ENCODE results near the gene SUCLG1. TPM values are rescaled to one million over a fixed set of nuclear protein-coding genes. Genes with fewer than 3 reads are reported as not detected.
"Not testable (repeated sequence)": the region's sequence is repeated elsewhere in the genome, so short reads cannot be mapped to it uniquely, and the experiment has no call there.

SUCLG1 gene
- polyA plus RNA-seq, 12 donors, result 61.0 to 94.5 (median 79.6) TPM; not detected in 1

DNA sequence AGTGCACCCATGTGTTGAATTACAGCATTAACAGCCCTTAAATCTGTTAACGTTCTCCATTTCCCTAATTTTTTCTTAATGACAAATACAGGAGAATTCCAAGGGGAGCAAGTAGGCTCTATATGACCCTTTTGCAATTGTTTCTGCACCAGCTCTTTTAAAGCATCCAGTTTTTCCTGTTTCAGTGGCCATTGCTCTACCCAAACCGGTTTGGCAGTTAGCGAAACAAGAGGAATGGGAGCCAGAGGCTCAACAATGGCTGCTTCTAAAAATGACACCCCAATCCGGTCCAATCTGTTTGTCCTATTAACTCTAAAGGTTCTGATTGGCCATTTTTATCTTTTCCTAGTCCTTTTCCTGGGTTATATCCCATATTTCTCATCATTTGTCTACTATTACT is 15.1 kb upstream of the SUCLG1 start:
- DNase-seq, result no peak

- no peak for DNase-seq
Measured at GRCh38 chr2:84472856-84473565, 13.9 kb upstream of the SUCLG1 start.

DNA sequence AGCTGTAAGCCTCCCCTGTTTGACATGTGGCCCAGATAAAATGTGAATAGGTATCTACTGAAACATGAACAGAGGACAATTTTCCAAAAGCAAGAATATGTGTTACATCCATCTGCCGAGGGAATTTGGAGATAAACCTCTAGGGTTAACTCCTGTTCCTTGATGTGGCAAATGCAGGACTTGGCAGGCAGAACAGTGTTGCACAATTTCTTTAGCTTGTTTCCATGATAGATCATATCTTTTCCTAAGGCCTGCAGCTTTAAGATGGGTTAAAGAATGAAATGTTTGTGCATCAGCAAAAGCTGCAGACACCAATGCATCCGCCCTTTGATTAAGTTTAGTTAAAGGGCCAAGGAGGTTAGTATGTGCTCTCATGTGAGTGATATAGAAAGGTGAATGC is 13.3 kb upstream of the SUCLG1 start:
- not testable (repeated sequence) for DNase-seq

DNA sequence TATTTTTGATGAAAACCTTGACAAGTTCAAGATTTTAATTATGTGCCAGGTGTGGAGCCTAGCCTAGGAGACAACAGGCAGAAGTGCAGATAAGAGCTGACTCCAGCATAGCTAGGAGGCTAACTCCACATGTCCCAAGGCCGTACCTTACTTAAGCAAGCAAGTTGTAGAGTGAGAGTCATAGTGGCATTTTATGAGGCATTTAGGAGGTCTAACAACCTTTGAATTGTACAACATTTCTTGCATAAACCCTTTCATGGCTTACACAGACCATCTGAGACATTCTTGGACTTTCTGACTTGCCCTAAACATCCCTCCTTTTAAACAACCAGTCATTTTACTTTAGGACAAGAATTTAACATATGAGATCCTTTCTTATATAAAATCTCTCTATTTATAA is 8.3 kb upstream of the SUCLG1 start:
- DNase-seq, result no peak

DNA sequence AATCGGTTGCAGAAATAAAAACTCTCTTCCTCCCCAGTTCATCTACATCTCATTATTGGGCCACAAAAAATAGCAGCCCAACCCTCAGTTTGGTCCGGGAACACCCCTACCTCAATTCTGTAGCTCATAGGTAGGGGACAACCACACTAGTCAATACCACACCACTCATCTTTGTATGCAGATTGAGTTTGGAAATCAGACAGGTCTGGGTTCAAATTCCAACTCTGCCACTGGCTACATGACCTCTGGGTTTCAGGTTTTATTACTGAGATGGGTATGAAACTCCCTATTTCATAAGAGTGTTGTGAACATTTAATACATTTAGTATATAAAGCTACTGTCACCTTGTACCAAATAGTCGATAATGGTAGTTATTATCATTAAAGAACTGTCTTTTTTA is 2.2 kb upstream of the SUCLG1 start:
- no peak for DNase-seq

GRCh38 chr2:84460670-84461069 is 1.6 kb upstream of the SUCLG1 start:
- no peak for DNase-seq

DNA sequence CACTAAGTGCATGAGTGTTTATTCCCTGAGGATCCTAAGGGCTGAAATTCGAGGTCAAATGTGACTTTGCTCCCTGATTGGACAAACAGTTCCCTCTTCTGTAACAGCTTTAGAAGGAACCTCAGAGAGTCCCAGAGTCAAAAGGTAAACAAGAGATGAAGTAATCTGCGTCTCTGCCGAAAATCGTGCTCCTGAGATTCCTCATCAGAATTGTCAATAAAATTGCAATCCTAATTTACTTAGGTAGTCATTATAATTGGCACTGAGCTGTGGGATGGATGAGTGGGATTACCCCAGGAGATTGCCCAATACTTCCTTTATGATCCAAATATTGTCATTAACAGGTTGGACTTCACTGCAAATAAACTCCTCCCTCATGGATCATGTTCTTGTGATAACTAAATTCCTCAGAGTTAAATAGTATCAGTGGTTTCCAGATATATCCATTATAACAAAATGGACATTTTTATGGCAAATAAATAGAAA is 907 bp upstream of the SUCLG1 start:
- no peak for DNase-seq

- no peak for DNase-seq
Measured at GRCh38 chr2:84458551-84459017, 496 bp downstream of the SUCLG1 start.

DNA sequence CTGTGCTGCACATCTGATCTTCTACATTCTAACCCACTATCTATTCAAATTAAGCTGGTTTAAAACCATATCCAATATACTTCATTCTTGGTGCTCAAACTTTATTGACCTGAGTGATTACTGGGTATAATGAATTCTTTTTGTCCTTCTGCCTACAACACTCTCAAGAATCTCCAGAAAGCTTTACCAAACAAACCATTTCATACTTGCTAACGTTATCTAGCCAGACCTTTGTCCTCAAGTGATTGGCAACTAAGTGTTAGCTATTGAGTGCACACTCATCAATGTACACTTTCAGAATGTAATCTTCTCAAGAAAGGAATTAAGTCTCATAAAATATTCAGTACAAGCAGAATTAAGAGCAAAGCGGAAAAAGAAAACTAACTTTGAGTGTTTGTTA is 1.4 kb downstream of the SUCLG1 start:
- DNase-seq, result no peak

GRCh38 chr2:84456156-84456555 is 2.9 kb downstream of the SUCLG1 start:
- no peak for DNase-seq

DNA sequence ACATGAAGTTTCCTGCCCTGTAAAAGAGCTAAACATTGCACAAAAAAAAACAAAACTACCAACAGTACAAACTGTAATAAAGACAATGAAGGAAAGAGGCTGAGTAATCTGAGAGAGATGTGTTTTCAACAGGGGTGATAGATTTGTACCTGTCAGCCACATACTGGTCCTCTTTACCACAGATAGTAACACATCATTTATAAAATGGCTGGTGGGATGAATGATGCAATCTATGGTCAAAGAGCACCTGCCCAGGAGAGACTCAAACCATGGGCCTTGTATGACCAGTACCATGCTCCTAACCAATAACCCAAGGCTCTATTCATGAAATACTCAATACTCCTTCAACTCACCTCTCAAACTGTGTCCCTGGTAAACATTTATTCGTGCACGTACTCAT is 4.5 kb downstream of the SUCLG1 start:
- DNase-seq, result no peak

- no peak for DNase-seq
Measured at GRCh38 chr2:84452624-84453023, 6.5 kb downstream of the SUCLG1 start.

DNA sequence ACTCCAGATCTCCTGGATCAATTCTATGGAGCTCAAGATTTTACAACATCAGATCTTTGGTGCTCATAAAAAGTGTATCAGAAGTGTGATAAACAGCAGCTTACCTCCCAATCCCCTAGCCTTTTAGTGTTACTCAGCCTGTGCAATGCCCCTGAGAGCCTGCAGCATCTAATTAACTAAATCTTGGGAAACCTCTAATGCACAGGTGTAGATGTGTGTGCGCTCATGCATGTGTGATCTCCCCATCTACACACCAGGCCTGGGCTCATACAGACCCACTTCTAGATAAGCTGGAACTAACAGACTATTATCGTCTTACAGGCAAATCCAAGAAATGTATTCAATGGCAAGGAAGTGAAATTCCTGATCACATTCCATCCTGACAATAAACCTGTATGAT is 7.5 kb downstream of the SUCLG1 start:
- DNase-seq, result no peak

DNA sequence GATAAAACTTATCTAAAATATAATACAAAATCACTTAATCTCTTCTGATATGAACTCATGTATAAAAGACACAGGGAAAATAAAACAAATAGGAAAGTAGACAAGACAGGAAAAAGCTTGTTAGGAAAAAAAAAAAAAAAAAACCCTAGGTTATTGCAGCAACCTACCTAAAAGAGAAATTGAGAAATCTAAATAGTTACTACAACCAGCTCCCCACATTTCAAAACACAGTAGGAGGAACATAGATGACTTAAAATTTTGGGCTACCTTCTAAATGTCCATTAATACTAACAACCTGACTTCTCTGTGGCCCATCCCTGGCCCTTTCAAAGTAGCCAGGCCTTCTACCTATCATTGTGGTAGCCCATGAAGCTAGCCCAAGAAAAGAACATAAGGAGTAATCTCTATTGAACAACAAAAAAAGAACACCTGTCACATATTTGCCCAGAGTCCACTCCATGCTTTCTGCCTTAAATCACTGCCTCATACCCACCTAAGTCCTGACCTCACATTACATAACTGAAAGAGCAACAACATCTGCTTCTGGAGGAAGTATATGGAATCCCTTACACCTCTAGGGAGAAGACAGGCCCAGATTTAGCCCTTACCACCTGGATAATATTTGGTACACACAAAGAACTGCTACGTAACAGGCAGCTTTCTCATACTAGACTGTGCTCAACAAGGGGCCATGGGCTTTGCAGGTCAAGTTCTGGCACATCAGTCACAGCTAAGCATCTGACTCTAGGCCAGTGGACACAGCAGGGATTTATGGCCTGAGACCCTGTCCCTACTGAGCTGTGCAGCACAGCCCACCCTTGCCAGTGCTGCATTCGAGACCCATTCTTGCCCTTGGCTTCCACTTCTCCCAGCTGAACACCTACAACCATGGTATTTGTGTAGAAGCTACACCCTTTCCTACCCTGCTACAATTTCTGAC is 8.5 kb downstream of the SUCLG1 start:
- DNase-seq, result no peak

GRCh38 chr2:84449711-84450110 is 9.4 kb downstream of the SUCLG1 start:
- no peak for DNase-seq

- DNase-seq, result no peak
Measured at GRCh38 chr2:84449055-84449454, 10.0 kb downstream of the SUCLG1 start.

DNA sequence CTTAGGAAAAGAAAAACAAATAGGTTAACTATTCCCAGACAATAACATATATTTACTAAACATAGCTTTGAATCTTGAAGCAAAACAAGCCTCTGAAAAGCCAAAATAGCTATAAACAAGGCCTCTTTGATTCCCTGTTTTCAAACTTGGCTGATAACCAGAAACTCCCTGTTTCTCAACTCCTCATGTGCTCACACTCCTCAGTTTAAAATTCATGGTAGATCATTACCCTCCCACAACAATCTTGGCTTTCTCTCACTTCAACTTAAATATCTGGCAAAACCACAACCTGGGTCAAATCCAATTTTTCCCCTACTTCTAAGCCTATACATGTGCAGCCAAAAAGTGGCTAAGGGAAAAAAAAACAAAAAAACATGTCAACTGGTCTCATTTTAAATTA is 15.6 kb downstream of the SUCLG1 start:
- DNase-seq, result no peak

- DNase-seq, result no peak
Measured at GRCh38 chr2:84442888-84443287, 16.2 kb downstream of the SUCLG1 start.

GRCh38 chr2:84441505-84441904 is 17.6 kb downstream of the SUCLG1 start:
- DNase-seq, result no peak

DNA sequence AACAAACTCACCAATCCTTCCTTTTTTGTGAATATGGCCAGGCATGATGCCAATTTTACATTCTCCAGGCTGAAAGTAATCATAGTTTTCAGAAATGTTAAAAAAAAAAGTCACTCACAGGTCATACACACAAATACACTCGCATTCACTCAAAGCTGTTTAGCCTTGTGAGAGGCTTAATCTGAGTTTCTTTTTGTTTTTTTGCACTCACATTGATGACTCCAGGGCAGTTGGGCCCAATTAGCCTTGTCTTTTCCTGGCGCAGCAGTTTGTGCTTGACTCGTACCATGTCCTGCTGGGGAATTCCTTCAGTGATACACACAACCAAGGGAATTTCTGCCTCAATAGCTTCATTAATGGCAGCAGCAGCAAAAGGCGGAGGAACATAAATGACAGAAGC is 18.0 kb downstream of the SUCLG1 start:
- no peak for DNase-seq

DNA sequence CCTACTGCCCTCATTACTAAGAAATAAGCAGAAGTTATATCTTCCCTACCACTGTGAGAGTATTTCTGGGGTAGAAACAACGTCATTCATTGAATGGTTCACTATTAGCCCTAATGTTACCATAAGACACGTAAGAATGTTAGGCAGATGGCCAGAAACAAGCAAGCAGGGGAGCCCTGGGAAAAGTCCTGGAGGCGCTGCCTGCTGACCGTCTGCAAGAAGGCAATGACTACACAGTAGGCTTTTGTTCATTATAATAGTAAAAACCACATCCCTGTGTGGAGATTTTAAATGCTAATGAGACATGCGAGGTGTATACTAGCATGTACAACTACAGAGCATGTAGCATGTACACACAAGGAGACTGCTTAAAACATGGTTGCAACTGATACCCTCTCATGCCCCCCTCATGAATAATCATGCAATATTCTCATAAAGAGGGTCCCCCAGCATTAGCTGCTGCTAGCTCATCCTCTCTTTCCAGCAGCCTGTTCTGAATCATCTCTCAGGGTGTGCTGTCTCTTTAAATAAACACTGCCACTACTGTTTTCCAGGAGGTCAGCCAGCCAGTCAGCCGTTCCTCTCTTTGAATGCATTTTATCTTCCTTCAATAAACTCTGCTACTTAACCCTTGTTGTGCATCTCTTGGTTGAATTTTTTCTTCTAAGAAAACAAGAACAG is 23.6 kb downstream of the SUCLG1 start:
- DNase-seq, result peak; percentile 25

GRCh38 chr2:84429328-84429727 is 29.8 kb downstream of the SUCLG1 start:
- no peak for DNase-seq
